Bronchial epithelial cell (primary cell): ENCODE measurements around the gene CD3G. TPM values are rescaled to one million over a fixed set of nuclear protein-coding genes. Genes with fewer than 3 reads are reported as not detected.
A peak's percentile ranks its signal among the peaks of the same experiment; 100 is the strongest.

ENCODE experiments used
- DNase-seq: peaks from one replicate; pipeline ENCODE4 v3.0.0-alpha.2; 2010; ENCODE audit warnings: low read depth
- FAIRE-seq: peaks from 2 replicates; lab custom pipeline; 2011; peaks lifted over from hg19 to GRCh38; lab: Jason Lieb, UNC
- H3K27me3 ChIP-seq: 2 replicates; pipeline ENCODE4 v1.5.1; 2011; ENCODE audit warnings: low read length; ENCODE audit not compliant: control insufficient read depth, insufficient read depth
- H3K36me3 ChIP-seq: 2 replicates; pipeline ENCODE4 v1.5.1; 2011; ENCODE audit warnings: low read length; ENCODE audit not compliant: control insufficient read depth, insufficient read depth
- H3K4me3 ChIP-seq: 2 replicates; pipeline ENCODE4 v1.5.1; 2011; ENCODE audit warnings: mild to moderate bottlenecking, low read depth, low read length, control low read depth
- CTCF ChIP-seq: IDR thresholded peaks from 2 replicates; pipeline ENCODE4 v1.5.1; 2011; ENCODE audit warnings: mild to moderate bottlenecking, moderate library complexity, low read length, control low read depth, inconsistent platforms; ENCODE audit not compliant: insufficient read depth, severe bottlenecking
- total RNA-seq: library from RNA; depleted of rRNA; stranded (reverse); fragments of >200 nt; gene quantifications from 2 replicates; pipeline ENCODE4 v1.2.1, GENCODE V29; 2014

The CD3G gene
- total RNA-seq, 1 donor from 2014 or later: not detected

GRCh38 chr11:118342503-118343161 lies 1.5 kb upstream of the CD3G start, which contains the start of gene CD3D:
TSS of gene CD3D (minus strand) at chr11:118342705. CDS start at chr11:118342607, 98 bp downstream.
- no peaks in the 10 kb centered on the region for H3K36me3 ChIP-seq
- no peak within 1 kb of the TSS for H3K4me3 ChIP-seq
- TF ChIP-seq CTCF: no peak
- DNase-seq (no peak), FAIRE-seq (no peak)
- no peaks in the 10 kb centered on the region for H3K27me3 ChIP-seq

GRCh38 chr11:118343248-118343647 lies 896 bp upstream of the CD3G start:
- DNase-seq (no peak), FAIRE-seq (no peak)
- Histone ChIP-seq H3K4me3 (no peak overlapping the region), H3K36me3 (no peaks in the 10 kb centered on the region), H3K27me3 (no peaks in the 10 kb centered on the region)
- no peak for TF ChIP-seq CTCF

GRCh38 chr11:118349475-118349874 lies 5.3 kb downstream of the CD3G start:
- TF ChIP-seq CTCF: no peak
- no peak for FAIRE-seq
- Histone ChIP-seq H3K27me3 (no peaks in the 10 kb centered on the region), H3K36me3 (no peaks in the 10 kb centered on the region), H3K4me3 (no peak overlapping the region)
- DNase-seq: no peak

GRCh38 chr11:118353084-118353710 lies 9.1 kb downstream of the CD3G start:
- peak; percentile 28 for TF ChIP-seq CTCF
- peak; percentile 29 for DNase-seq
- no peak for FAIRE-seq

GRCh38 chr11:118358071-118358470 lies 13.9 kb downstream of the CD3G start:
- no peak overlapping the region for H3K4me3 ChIP-seq
- TF ChIP-seq CTCF: no peak
- FAIRE-seq (no peak), DNase-seq (no peak)
- H3K27me3 ChIP-seq: no peaks in the 10 kb centered on the region
- no peaks in the 10 kb centered on the region for H3K36me3 ChIP-seq

More at GRCh38 chr11:118353084-118353710, 9.1 kb downstream of the CD3G start:
- Histone ChIP-seq H3K27me3 (no peaks in the 10 kb centered on the region), H3K4me3 (no peak overlapping the region), H3K36me3 (no peaks in the 10 kb centered on the region)
